ENCODE data around the gene FN1.
"Not testable (repeated sequence)": the region's sequence is repeated elsewhere in the genome, so short reads cannot be mapped to it uniquely, and the experiment has no call there.

FN1 gene

GRCh38 chr2:215314896-215315295 is 121.0 kb downstream of the FN1 start:
- H3K79me2 ChIP-seq (ENCODE audit: low read length): peaks cover 61% of the 10 kb centered on the region
- H3K9me3 ChIP-seq (replicated peaks; ENCODE audit: insufficient read depth, low read length): no peaks in the 10 kb centered on the region
- H3K27ac ChIP-seq (ENCODE audit: low read length): no peak overlapping the region
- no peak overlapping the region for H3K4me3 ChIP-seq (ENCODE audit: low read length)
- H2AFZ ChIP-seq (ENCODE audit: low read length): no peak overlapping the region
- peaks cover 7% of the 10 kb centered on the region for H3K36me3 ChIP-seq (replicated peaks; ENCODE audit: insufficient read depth, low read length)
- H3K9me2 ChIP-seq (replicated peaks; ENCODE audit: insufficient read depth, low read length): no peaks in the 10 kb centered on the region
- no peak overlapping the region for H3K4me2 ChIP-seq (ENCODE audit: low read depth, low read length)
- no peaks in the 10 kb centered on the region for H3F3A ChIP-seq (ENCODE audit: insufficient read depth, low read length)
- H4K20me1 ChIP-seq (ENCODE audit: insufficient read depth, low read length): no peaks in the 10 kb centered on the region
- DNase-seq: no peak
- TF ChIP-seq EZH2 (optimal IDR thresholded peaks at IDR 0.05; ENCODE audit: low read depth, low read length) (no peak), CTCF (IDR thresholded peaks at IDR 0.05; ENCODE audit: low read length) (no peak), EZH2phosphoT487 (IDR thresholded peaks at IDR 0.05; ENCODE audit: low read length) (no peak)
- H3K4me1 ChIP-seq (ENCODE audit: low read length): peaks cover 5% of the 10 kb centered on the region
- H3K9ac ChIP-seq (ENCODE audit: low read length): no peak overlapping the region
- H3K27me3 ChIP-seq (replicated peaks; ENCODE audit: insufficient read depth, low read length): no peaks in the 10 kb centered on the region

- Histone ChIP-seq H3K27me3 (replicated peaks; ENCODE audit: insufficient read depth, low read length) (no peaks in the 10 kb centered on the region), H3K79me2 (ENCODE audit: low read length) (peaks cover 55% of the 10 kb centered on the region), H3K4me2 (ENCODE audit: low read depth, low read length) (peak overlapping the region; percentile 58), H3K27ac (ENCODE audit: low read length) (no peak overlapping the region), H3K9me3 (replicated peaks; ENCODE audit: insufficient read depth, low read length) (no peaks in the 10 kb centered on the region), H3K9me2 (replicated peaks; ENCODE audit: insufficient read depth, low read length) (no peaks in the 10 kb centered on the region), H3K9ac (ENCODE audit: low read length) (no peak overlapping the region), H3F3A (ENCODE audit: insufficient read depth, low read length) (no peaks in the 10 kb centered on the region), H4K20me1 (ENCODE audit: insufficient read depth, low read length) (no peaks in the 10 kb centered on the region), H3K4me3 (ENCODE audit: low read length) (peak overlapping the region; percentile 68), H3K4me1 (ENCODE audit: low read length) (peaks cover 5% of the 10 kb centered on the region), H3K36me3 (replicated peaks; ENCODE audit: insufficient read depth, low read length) (no peaks in the 10 kb centered on the region; the same call in 1 of the 2 replicates), H2AFZ (ENCODE audit: low read length) (no peak overlapping the region)
- no peak for DNase-seq
- TF ChIP-seq EZH2phosphoT487 (IDR thresholded peaks at IDR 0.05; ENCODE audit: low read length) (no peak), EZH2 (optimal IDR thresholded peaks at IDR 0.05; ENCODE audit: low read depth, low read length) (no peak), CTCF (IDR thresholded peaks at IDR 0.05; ENCODE audit: low read length) (no peak)
Measured at GRCh38 chr2:215313255-215313613, 122.6 kb downstream of the FN1 start.

- peak within 1 kb of the TSS; percentile 92 for H2AFZ ChIP-seq (ENCODE audit: low read length)
- peak within 1 kb of the TSS; percentile 58 for H3K4me2 ChIP-seq (ENCODE audit: low read depth, low read length)
- TF ChIP-seq EZH2 (optimal IDR thresholded peaks at IDR 0.05; ENCODE audit: low read depth, low read length): no peak
- TF ChIP-seq EZH2phosphoT487 (IDR thresholded peaks at IDR 0.05; ENCODE audit: low read length): no peak
- no peak for TF ChIP-seq CTCF (IDR thresholded peaks at IDR 0.05; ENCODE audit: low read length)
- peak within 1 kb of the TSS; percentile 71 for H3K9ac ChIP-seq (ENCODE audit: low read length)
- H3K4me1 ChIP-seq (ENCODE audit: low read length): peaks cover 5% of the 10 kb centered on the region
- H3K36me3 ChIP-seq (replicated peaks; ENCODE audit: insufficient read depth, low read length): no peaks in the 10 kb centered on the region
- no peaks in the 10 kb centered on the region for H3K9me3 ChIP-seq (replicated peaks; ENCODE audit: insufficient read depth, low read length)
- H3K79me2 ChIP-seq (ENCODE audit: low read length): peaks cover 43% of the 10 kb centered on the region
- H3K27me3 ChIP-seq (replicated peaks; ENCODE audit: insufficient read depth, low read length): no peaks in the 10 kb centered on the region
- H3K9me2 ChIP-seq (replicated peaks; ENCODE audit: insufficient read depth, low read length): no peaks in the 10 kb centered on the region
- H3F3A ChIP-seq (ENCODE audit: insufficient read depth, low read length): no peaks in the 10 kb centered on the region
- peak; percentile 97 for DNase-seq
- peak within 1 kb of the TSS; percentile 63; the same call in 1 of the 2 replicates for H3K27ac ChIP-seq (ENCODE audit: low read length)
- H4K20me1 ChIP-seq (ENCODE audit: insufficient read depth, low read length): no peaks in the 10 kb centered on the region
- peak within 1 kb of the TSS; percentile 68 for H3K4me3 ChIP-seq (ENCODE audit: low read length)
Measured at GRCh38 chr2:215311625-215312396, 124.1 kb downstream of the FN1 start, which contains the start of gene ATIC. Gene ATIC (plus strand): TSS chr2:215312059. CDS start chr2:215312143, 84 bp downstream.

- peak overlapping the region; percentile 71; the same call in 1 of the 2 replicates for H3K9ac ChIP-seq (ENCODE audit: low read length)
Measured at GRCh38 chr2:215311259-215311624, 124.6 kb downstream of the FN1 start.

More at GRCh38 chr2:215311259-215311624, 124.6 kb downstream of the FN1 start:
- not testable (repeated sequence) for H3K27me3 ChIP-seq (replicated peaks; ENCODE audit: insufficient read depth, low read length); H3F3A ChIP-seq (ENCODE audit: insufficient read depth, low read length); H3K9me2 ChIP-seq (replicated peaks; ENCODE audit: insufficient read depth, low read length); H3K4me1 ChIP-seq (ENCODE audit: low read length); H4K20me1 ChIP-seq (ENCODE audit: insufficient read depth, low read length); H3K36me3 ChIP-seq (replicated peaks; ENCODE audit: insufficient read depth, low read length); H3K9me3 ChIP-seq (replicated peaks; ENCODE audit: insufficient read depth, low read length)
- peak overlapping the region; percentile 92 for H2AFZ ChIP-seq (ENCODE audit: low read length)
- H3K4me2 ChIP-seq (ENCODE audit: low read depth, low read length): peak overlapping the region; percentile 58; the same call in 1 of the 2 replicates
- peak overlapping the region; percentile 68 for H3K4me3 ChIP-seq (ENCODE audit: low read length)
- H3K79me2 ChIP-seq (ENCODE audit: low read length): peaks cover 41% of the 10 kb centered on the region
- H3K27ac ChIP-seq (ENCODE audit: low read length): peak overlapping the region; percentile 63; the same call in 1 of the 2 replicates
- peak; percentile 28 for DNase-seq
